Activated CD8-positive, alpha-beta T cell treated with anti-CD3 and anti-CD28 coated beads for 36 hours (primary cell): ENCODE measurements around the gene NOL12. TPM values are rescaled to one million over a fixed set of nuclear protein-coding genes. Genes with fewer than 3 reads are reported as not detected.

Source experiments
- ATAC-seq: fragments of 200-7000 bp; cut with Tn5 transposase; one replicate; pipeline ENCODE4 v1.10.0; 2021; ENCODE audit warnings: mild to moderate bottlenecking, moderate library complexity
- CTCF ChIA-PET: fragments of 350-600 bp; sonication (Branson Sonifier 250); formaldehyde crosslinking; loops from one replicate; lab custom pipeline; 2021; ENCODE audit warnings: antibody characterized with exemption; lab: Charles Lee
- POLR2A ChIA-PET: fragments of 350-600 bp; sonication (Branson Sonifier 250); formaldehyde crosslinking; loops from one replicate; lab custom pipeline; 2021; ENCODE audit warnings: antibody characterized with exemption; lab: Charles Lee
- DNase-seq: peaks from one replicate; pipeline ENCODE4 v3.0.0-alpha.2; 2020
- H3K27ac Mint-ChIP-seq: one replicate; pipeline ENCODE4 v1.8.0; 2021; ENCODE audit warnings: mild to moderate bottlenecking, mixed read lengths
- H3K27me3 Mint-ChIP-seq: one replicate; pipeline ENCODE4 v1.8.0; 2021; ENCODE audit warnings: mixed read lengths
- H3K36me3 Mint-ChIP-seq: one replicate; pipeline ENCODE4 v1.8.0; 2021; ENCODE audit warnings: low read depth, mixed read lengths
- H3K4me1 Mint-ChIP-seq: one replicate; pipeline ENCODE4 v1.8.0; 2021; ENCODE audit warnings: low read depth, mixed read lengths
- H3K4me3 Mint-ChIP-seq: one replicate; pipeline ENCODE4 v1.8.0; 2021; ENCODE audit warnings: mild to moderate bottlenecking, moderate library complexity, mixed read lengths
- H3K9me3 Mint-ChIP-seq: one replicate; pipeline ENCODE4 v1.8.0; 2021; ENCODE audit warnings: mixed read lengths
- intact Hi-C: fragments of 100-400 bp; cut with micrococcal nuclease; formaldehyde crosslinking; loops from one replicate; pipeline ENCODE4 v1.10.0; 2022
- total RNA-seq, 2 experiments: library from RNA; stranded (reverse); gene quantifications; one replicate each; pipeline ENCODE4 v1.2.3, GENCODE V29; 2021
- TF ChIP-seq, protein P1 (sequence below): fragments of 200-600 bp; IDR thresholded peaks from one replicate; pipeline ENCODE4 v1.8.0; 2022; ENCODE audit warnings: antibody characterized with exemption, mild to moderate bottlenecking

NOL12 gene
- total RNA-seq, 2 experiments from 2014 or later, result 36.8 to 38.8 TPM

DNA sequence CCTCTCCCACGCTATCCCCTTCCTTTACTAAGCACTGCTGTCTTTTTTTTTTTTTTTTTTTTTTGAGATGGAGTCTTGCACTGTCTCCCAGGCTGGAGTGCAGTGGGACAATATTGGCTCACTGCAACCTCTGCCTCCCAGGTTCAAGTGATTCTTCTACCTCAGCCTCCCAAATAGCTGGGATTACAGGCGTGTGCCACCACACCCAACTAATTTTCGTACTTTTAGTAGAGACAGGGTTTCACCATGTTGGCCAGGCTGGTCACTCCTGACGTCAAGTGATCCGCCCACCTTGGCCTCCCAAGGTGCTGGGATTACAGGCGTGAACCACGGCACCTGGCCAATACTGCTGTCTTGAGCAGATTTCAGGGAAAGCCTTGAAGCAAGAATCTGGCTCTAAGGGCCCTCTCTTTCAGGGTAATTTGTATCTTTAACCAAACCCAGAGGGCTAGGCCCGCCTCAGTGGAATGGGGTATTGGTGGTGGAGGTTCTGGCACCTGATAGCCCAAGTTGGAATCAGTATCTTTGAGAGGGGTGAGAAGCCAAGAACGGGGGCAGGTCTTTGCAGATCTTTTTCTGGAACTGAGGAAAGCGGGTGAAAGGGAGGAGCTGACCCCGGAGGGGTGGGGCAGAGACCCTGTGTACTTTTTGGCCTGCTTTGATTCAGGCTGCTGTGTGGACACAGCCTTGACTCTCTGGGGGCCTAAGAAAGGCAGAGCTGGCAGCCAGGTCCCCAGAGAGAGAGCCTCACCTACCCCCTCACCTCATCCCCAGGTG, 47.7 kb downstream of the NOL12 start:
- no peak overlapping the region for H3K27ac Mint-ChIP-seq
- H3K36me3 Mint-ChIP-seq, result no peaks in the 10 kb centered on the region
- TF ChIP-seq, protein P1, sequence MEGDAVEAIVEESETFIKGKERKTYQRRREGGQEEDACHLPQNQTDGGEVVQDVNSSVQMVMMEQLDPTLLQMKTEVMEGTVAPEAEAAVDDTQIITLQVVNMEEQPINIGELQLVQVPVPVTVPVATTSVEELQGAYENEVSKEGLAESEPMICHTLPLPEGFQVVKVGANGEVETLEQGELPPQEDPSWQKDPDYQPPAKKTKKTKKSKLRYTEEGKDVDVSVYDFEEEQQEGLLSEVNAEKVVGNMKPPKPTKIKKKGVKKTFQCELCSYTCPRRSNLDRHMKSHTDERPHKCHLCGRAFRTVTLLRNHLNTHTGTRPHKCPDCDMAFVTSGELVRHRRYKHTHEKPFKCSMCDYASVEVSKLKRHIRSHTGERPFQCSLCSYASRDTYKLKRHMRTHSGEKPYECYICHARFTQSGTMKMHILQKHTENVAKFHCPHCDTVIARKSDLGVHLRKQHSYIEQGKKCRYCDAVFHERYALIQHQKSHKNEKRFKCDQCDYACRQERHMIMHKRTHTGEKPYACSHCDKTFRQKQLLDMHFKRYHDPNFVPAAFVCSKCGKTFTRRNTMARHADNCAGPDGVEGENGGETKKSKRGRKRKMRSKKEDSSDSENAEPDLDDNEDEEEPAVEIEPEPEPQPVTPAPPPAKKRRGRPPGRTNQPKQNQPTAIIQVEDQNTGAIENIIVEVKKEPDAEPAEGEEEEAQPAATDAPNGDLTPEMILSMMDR, result no peak
- H3K4me1 Mint-ChIP-seq, result no peaks in the 10 kb centered on the region
- intact Hi-C loops, result no loop called here
- ATAC-seq (no peak), DNase-seq (no peak)
- POLR2A ChIA-PET, result no interaction called here
- CTCF ChIA-PET, result interaction anchor here (0.8 kb wide), 1 partner anchor 91 kb away, joined by 3 read pairs; no protein-coding TSS in a partner anchor
- H3K9me3 Mint-ChIP-seq, result no peaks in the 10 kb centered on the region
- H3K4me3 Mint-ChIP-seq, result no peak overlapping the region
- peaks cover 4% of the 10 kb centered on the region for H3K27me3 Mint-ChIP-seq

GRCh38 chr22:37734402-37734700, 48.2 kb downstream of the NOL12 start:
- H3K27ac Mint-ChIP-seq, result no peak overlapping the region
- TF ChIP-seq, protein P1, result no peak
- H3K27me3 Mint-ChIP-seq, result peaks cover 4% of the 10 kb centered on the region
- H3K4me1 Mint-ChIP-seq, result no peaks in the 10 kb centered on the region
- ATAC-seq (no peak), DNase-seq (no peak)
- intact Hi-C loops, result no loop called here
- POLR2A ChIA-PET, result no interaction called here
- no peak overlapping the region for H3K4me3 Mint-ChIP-seq
- no peaks in the 10 kb centered on the region for H3K36me3 Mint-ChIP-seq
- no peaks in the 10 kb centered on the region for H3K9me3 Mint-ChIP-seq
- CTCF ChIA-PET, result interaction anchor here (0.8 kb wide), 1 partner anchor 91 kb away, joined by 3 read pairs; no protein-coding TSS in a partner anchor

- H3K4me1 Mint-ChIP-seq, result no peaks in the 10 kb centered on the region
- no peak overlapping the region for H3K4me3 Mint-ChIP-seq
- CTCF ChIA-PET, result interaction anchor here (0.8 kb wide), 1 partner anchor 92 kb away, joined by 3 read pairs; no protein-coding TSS in a partner anchor
- no peak overlapping the region for H3K27ac Mint-ChIP-seq
- TF ChIP-seq, protein P1, result no peak
- intact Hi-C loops, result no loop called here
- ATAC-seq (no peak), DNase-seq (no peak)
- H3K9me3 Mint-ChIP-seq, result no peaks in the 10 kb centered on the region
- no peaks in the 10 kb centered on the region for H3K36me3 Mint-ChIP-seq
- H3K27me3 Mint-ChIP-seq, result peaks cover 4% of the 10 kb centered on the region
- POLR2A ChIA-PET, result interaction anchor here (0.5 kb wide), 1 partner anchor 475 kb away, joined by 3 read pairs; no protein-coding TSS in a partner anchor
Observed at GRCh38 chr22:37734964-37735451, 48.9 kb downstream of the NOL12 start.

DNA sequence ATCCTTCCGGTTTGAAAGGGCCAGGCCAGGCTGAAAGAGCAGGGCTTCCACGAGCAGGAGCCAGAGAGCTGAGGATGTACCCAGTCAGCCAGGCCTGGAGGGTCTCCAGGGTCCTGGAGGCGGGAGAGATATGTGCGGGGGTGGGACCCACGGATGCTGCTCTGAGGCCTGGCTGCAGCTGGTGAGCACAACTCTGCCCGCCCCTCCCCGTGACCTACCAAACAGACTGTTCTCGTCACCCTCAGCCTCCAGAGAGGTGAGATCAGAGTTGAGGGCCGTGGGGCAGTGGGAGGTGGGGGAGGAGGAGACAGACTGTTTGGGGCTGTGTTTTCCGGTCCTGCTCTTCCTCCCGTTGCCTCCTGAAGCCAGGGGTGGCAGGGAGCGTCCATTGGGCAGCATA, 52.9 kb downstream of the NOL12 start:
- CTCF ChIA-PET, result no interaction called here
- peaks cover 12% of the 10 kb centered on the region for H3K4me1 Mint-ChIP-seq
- DNase-seq, result no peak

More for the DNA sequence above, 52.9 kb downstream of the NOL12 start:
- no peaks in the 10 kb centered on the region for H3K36me3 Mint-ChIP-seq
- H3K27ac Mint-ChIP-seq, result no peak overlapping the region
- peaks cover 4% of the 10 kb centered on the region for H3K27me3 Mint-ChIP-seq
- intact Hi-C loops, result no loop called here
- no peaks in the 10 kb centered on the region for H3K9me3 Mint-ChIP-seq
- H3K4me3 Mint-ChIP-seq, result no peak overlapping the region
- no peak for ATAC-seq
- POLR2A ChIA-PET, result no interaction called here
- TF ChIP-seq, protein P1, result no peak
